Activated CD4-positive, alpha-beta T cell treated with anti-CD3 and anti-CD28 coated beads, Interleukin-2, Interleukin-4, amounts not matched to agents 100 ng/mL and 50 ng/mL, durations not matched to agents 16 hours and 8 hours (primary cell): ENCODE data around the gene GNB1L.

Experiments
- DNase-seq: peaks from one replicate; pipeline ENCODE4 v3.0.0-alpha.2; 2020; ENCODE audit warnings: low spot score

Gene GNB1L, protein sequence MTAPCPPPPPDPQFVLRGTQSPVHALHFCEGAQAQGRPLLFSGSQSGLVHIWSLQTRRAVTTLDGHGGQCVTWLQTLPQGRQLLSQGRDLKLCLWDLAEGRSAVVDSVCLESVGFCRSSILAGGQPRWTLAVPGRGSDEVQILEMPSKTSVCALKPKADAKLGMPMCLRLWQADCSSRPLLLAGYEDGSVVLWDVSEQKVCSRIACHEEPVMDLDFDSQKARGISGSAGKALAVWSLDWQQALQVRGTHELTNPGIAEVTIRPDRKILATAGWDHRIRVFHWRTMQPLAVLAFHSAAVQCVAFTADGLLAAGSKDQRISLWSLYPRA

GRCh38 chr22:19854778-19855503 is at the start of gene GNB1L, which contains the start of gene RTL10:
Gene GNB1L (minus strand): TSS chr22:19854874. CDS start chr22:19821355, 33,519 bp downstream.
Gene RTL10 (minus strand): TSS chr22:19854874. CDS start chr22:19852261, 2,613 bp downstream.
- peak; percentile 97 for DNase-seq

- no peak for DNase-seq
Observed at GRCh38 chr22:19904174-19904856, 49.6 kb upstream of the GNB1L start.

DNA sequence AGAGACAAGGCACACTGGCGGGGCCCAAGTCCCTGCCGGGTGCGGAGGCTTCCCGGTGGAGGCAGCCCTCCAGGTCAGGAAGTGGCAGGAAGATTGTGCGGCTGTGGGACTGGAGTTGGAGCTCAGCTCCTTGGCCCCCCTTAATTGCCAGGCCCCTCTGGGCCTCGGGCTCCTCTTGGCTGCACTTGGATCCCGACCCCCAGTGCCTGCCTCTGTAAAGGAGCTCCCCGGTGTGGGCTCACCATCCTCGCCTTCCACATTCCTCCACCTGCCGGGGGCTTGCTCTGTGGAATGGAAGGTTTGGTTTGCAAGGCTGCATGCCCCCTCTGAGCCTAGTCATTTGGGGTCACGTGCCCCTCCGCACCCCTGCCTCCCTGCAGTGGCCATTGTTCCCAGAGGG is 48.8 kb upstream of the GNB1L start:
- DNase-seq, result no peak

- no peak for DNase-seq
Observed at GRCh38 chr22:19903031-19903430, 48.4 kb upstream of the GNB1L start.

DNA sequence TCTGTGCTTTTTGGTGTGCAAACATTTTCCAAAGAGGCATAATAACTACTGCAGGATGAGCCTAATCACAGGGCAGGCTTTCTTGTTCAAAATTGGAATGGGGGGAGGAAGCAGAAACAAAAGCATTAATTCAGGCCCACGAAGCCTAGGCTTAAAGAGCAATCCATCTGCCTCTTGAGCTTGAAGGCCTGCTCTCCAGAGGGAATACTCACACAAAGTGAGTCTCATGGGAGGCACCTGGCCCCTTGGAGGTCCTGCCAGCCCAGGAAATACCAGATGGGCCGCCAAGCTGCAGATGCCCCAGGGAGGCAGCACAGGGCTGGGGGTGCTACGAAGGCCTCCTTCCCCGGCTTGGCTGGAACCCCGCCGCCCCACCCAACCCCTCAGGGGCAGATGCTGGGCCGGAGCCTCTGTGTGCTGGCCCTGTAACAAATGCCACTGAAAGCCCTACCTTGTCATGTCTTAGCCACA is 47.6 kb upstream of the GNB1L start:
- no peak for DNase-seq

- DNase-seq, result no peak
Observed at GRCh38 chr22:19901577-19902244, 47.0 kb upstream of the GNB1L start.

GRCh38 chr22:19900707-19901436 is 46.2 kb upstream of the GNB1L start:
- DNase-seq, result no peak

GRCh38 chr22:19898831-19899567 is 44.3 kb upstream of the GNB1L start:
- no peak for DNase-seq

DNA sequence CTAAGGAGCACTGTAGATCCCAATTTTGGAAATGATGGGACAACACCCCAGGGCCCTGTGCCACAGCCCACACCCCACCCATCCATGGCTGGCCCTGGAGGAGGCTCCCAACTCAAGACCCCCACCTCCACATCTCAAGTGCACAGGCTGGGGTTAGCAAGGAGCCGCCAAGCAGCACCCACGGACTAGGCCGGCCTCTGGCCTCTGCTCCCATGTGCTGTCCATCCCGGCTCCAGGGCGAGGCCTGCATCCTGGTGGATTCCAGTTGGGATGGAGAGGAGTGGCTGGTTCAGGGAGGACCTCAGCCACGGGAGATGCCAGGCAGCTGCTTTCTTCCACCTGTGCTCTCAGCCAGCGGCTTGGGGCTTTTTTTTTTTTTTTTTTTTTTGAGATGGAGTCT is 43.5 kb upstream of the GNB1L start:
- no peak for DNase-seq

DNA sequence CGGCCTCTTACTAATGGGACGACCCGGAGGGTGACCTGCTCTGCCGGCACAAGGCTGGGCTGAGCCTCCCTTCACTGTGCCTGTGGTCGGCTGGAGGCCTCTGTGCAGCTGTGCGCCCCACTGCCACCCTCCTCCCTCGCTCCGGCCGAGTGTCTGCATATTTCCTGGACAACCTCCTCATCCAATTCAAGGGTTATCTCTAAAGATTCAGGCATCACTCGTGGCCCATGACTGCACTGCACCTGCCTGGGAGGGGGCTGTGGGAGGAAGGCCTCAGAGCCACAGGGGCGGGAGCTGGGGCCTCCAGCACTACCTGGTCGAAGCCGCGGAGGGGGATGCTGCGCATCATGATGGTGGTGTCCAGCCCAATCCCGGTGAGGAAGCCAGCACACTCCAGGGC is 43.1 kb upstream of the GNB1L start:
- DNase-seq, result no peak

DNA sequence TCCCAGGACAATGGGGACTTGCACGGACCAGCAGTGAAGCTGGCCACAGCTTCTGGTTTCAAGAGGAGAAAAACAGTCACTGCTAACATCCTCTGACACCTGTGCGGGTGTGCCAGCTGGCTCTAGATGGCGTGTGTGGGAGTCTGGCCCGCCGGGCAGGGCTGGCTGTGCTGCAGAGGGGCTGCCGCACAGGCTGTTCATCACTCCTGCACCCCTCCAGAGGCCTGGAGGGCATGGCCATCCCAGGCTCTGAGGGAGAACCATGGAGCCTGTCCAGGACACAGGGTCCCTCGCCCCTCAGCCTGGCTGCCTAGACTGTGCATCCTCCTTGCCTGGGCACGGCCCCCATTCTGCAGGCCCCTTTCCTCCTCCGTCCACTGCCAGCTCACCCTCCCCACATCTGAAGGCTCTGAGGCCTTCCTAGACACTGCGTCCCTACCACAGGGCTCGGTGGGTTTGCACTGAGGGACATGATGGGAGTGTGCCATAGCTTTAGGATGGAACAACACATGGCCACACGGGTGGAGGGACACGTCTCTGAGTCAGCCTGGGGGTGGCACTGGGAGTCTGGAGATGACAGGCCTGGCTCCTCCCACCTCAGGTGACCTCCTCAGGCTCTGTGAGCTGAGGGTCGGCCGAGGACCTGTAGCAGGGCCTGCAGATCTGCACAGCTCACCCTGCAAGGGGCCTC is 42.1 kb upstream of the GNB1L start:
- no peak for DNase-seq

DNA sequence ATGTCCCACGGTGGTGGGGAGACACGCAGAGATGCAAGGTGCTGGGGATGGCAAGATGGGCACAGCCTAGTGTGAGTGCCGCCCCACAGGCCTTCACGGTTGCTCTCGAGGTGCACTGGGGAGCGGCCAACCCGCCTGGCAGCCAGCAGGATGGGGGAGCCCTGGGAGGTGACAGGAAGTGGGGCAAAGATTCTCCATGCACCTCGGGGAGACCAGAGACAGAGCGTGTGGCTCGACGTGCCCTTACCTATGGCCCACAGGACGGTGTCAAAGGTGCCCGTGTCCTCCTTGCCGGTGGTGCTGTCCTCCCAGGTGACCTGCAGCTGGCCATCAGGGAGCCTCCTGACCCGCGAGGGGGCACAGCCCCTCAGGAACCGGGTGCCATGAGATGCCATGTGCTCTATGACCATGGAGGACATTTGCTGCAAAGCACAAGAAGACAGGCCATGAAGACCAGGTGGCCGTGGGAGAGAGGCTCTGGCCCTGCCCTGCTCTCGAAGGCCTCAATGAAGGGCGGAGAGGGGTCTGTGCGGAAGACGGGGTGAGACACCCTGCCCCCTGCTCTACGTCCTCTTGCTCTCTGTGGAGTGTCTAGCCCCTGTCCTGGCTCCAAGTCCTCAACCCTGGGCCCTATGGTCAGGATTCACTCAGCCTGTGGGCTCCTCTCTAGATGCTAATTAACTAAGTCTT is 40.6 kb upstream of the GNB1L start:
- DNase-seq, result no peak

GRCh38 chr22:19893363-19893762 is 38.7 kb upstream of the GNB1L start:
- DNase-seq, result no peak

DNA sequence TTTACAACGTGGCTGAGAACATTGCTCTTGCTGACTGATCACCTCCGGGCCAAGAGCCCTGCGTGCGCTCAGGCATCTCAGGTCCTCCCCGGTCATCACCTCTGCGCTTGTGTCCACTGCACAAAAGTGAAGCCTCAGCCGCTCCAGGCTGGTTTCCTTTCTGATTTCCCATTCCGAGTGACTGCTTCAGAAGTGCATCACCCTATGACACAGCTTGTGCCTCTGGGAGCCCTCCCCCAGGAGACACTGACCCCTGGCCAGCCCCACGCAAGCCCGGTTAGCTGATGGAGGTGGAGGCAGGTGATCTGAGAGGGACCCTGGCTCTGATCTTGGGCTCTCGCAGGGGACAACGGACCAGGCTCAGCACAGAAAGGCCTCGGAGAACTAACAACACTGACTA is 38.3 kb upstream of the GNB1L start:
- DNase-seq, result no peak

DNA sequence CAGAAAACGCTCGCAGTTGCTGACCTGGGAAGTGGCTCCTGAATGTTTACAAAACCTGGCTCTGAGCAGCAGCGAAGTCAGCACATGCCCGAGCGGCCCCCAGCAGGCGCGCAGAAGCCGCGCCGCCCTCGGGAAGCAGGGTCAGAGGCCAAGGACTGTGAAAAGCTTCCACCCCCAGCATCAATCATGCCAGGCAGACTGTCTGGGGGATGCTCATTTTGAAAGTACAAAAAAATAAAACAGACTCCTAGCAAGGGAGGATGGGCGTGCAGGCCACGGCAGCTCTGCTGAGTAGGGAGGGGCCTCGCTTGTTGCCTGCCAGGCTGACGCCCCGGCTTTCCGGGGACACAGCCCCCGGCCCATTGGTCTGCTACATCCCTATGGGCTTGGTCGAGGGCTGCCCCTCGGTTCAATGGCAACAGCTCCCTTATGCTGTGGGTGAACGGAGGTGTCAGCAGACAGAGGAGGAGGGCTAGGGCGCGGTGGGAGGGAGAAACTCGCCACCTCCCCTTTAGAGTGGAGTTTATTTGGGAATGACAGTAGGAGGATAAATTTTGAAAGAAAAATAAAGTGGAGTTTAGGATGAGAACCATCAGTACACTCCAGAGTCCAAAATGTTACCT is 37.7 kb upstream of the GNB1L start:
- peak; percentile 77 for DNase-seq

GRCh38 chr22:19891317-19892256 is 36.9 kb upstream of the GNB1L start:
- peak; percentile 79 for DNase-seq

DNA sequence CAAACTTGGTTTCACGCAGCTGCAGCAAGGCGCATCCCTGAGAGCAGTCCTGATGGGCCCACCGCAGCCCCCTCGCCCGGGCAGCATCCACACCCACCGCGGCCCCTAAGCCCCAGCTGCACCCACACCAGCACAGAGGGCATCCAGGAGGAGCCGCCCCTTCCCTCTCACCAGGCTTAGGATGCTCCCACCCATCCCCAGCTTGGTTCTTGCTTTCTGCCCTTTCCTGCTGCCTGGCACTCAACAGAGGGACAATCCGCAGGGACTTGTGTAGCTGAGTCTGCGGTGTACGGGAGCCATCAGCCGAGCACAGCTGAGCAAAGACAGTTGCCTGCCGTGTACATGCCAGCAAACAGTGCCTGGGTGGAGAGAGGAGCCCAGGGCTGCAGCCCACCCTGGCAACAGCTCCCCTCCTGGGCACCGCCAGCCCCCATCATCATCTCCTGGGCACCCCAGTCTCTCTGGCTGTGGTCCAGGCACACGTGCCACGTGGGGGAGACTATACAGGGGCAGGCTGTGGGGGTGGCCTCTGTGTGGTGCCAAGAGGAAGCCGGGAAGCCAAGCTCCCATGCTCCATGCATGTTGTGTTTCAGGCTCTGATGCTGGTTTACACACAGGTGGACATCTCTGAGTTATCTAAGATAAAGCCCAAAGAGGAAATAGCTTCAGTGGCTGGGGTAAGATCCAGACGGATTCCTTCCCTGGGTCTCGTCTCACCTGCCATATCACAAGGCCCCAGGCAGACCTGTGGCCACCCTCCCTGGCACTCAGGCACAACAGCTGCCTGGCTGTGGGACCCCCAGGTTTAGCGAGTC is 36.0 kb upstream of the GNB1L start:
- DNase-seq, result no peak
